HG03175 (cell line): ENCODE results near the gene CBFB.

Experiments used
- ATAC-seq: cut with Tn5 transposase; IDR thresholded peaks from one replicate; pipeline ENCODE4 v1.9.1; 2021; ENCODE audit warnings: mild to moderate bottlenecking, moderate library complexity; ENCODE audit not compliant: unreplicated experiment

Gene CBFB

GRCh38 chr16:67089101-67089500, 60.2 kb downstream of the CBFB start:
- no peak for ATAC-seq

GRCh38 chr16:67091906-67092566, 63.1 kb downstream of the CBFB start:
- ATAC-seq = no peak

GRCh38 chr16:67093098-67093726, 64.3 kb downstream of the CBFB start:
- no peak for ATAC-seq

GRCh38 chr16:67098599-67098998, 69.7 kb downstream of the CBFB start:
- no peak for ATAC-seq

- ATAC-seq = no peak
Observed at GRCh38 chr16:67100569-67101310, 71.8 kb downstream of the CBFB start.

- no peak for ATAC-seq
Observed at GRCh38 chr16:67101311-67102082, 72.5 kb downstream of the CBFB start.

- no peak for ATAC-seq
Observed at GRCh38 chr16:67104061-67104460, 75.1 kb downstream of the CBFB start.

- ATAC-seq = no peak
Observed at GRCh38 chr16:67104845-67105244, 75.9 kb downstream of the CBFB start.

- ATAC-seq = no peak
Observed at GRCh38 chr16:67105246-67105645, 76.3 kb downstream of the CBFB start.

- no peak for ATAC-seq
Observed at GRCh38 chr16:67105881-67106280, 76.9 kb downstream of the CBFB start.

- no peak for ATAC-seq
Observed at GRCh38 chr16:67108489-67108888, 79.5 kb downstream of the CBFB start.

GRCh38 chr16:67108931-67109406, 80.0 kb downstream of the CBFB start:
- ATAC-seq = no peak

- peak; percentile 77 for ATAC-seq
Observed at GRCh38 chr16:67109407-67110135, 80.6 kb downstream of the CBFB start, which contains the start of gene PHAF1. Gene PHAF1 (plus strand): TSS chr16:67109941. CDS start chr16:67110176, 235 bp downstream.

GRCh38 chr16:67111951-67112444, 83.0 kb downstream of the CBFB start:
- no peak for ATAC-seq

- ATAC-seq = no peak
Observed at GRCh38 chr16:67112591-67113399, 83.8 kb downstream of the CBFB start.

GRCh38 chr16:67114793-67115192, 85.8 kb downstream of the CBFB start:
- no peak for ATAC-seq

GRCh38 chr16:67115639-67116038, 86.7 kb downstream of the CBFB start:
- ATAC-seq = no peak

GRCh38 chr16:67116388-67117311, 87.7 kb downstream of the CBFB start:
- no peak for ATAC-seq
